Stimulated activated CD4-positive, alpha-beta T cell treated with anti-CD3 and anti-CD28 coated beads, TNF-alpha, amount 100 ng/mL, for 24 hours (primary cell): ENCODE data around the gene BTBD10.

ENCODE experiments used
- DNase-seq, 3 experiments: peaks; one replicate each; pipeline ENCODE4 v3.0.0-alpha.2; 2020; ENCODE audit warnings: low read depth in 3 of 3

Gene BTBD10

GRCh38 chr11:13339195-13340153 is 123.5 kb downstream of the BTBD10 start:
- no peak for DNase-seq

DNA sequence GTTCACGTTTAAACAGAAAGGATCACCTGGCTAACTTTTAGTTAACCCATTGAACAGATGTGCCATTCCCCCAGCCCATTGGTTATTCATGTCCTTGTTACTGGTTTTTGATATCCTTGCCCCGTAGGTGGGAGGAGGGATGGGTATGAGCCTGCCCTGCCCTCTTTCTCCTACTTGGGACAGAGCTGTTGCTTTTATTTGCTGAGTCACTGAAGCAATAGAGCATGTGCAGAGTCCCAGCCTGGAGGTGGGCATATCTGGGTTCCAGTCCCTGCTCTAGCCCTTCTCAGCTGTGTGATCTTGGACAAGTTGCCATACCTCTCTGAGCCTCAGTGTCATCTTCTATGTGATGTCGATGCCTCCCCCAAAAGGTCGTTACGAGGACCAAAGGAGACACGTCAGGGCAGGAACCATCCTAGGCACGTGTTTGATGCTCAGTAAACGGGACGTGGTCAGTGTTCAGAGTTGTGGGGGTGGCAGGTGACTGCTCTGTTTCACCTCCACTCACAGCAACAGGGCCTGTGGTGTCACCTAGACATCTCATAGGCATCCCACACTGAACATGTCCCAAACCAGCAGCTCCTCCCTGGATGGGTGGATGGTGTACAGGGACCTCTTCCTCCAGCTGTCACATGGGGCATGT is 124.5 kb downstream of the BTBD10 start:
- no peak for DNase-seq

DNA sequence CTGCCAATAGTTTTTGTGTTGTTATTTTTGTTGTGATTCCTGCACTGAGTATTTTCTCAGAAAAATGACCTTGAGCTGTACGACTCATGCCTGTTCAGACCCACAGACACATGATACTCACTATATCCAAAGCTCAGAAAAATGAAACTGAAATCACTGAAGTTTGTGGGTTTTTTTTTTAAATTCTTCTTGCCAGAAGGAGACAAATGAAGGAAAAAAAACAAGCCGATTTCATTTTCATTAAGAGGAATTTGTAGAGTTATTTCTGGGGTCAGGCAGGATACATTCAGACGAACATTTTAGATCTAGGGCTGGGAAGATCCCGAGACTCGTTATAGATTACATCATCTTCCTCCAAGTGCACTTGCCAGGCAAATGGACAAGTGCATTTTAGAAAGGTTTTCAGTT is 125.0 kb downstream of the BTBD10 start:
- DNase-seq = no peak
